Mammary epithelial cell (primary cell): ENCODE results near the gene WDR45B.

Experiments
- EZH2 ChIP-seq: IDR thresholded peaks from 2 replicates; pipeline ENCODE4 v1.6.1; 2012; ENCODE audit warnings: low read length, inconsistent platforms, borderline replicate concordance
- TF ChIP-seq, protein P1 (sequence below), 2 donors: IDR thresholded peaks in 1 of 2; conservative IDR thresholded peaks in 1 of 2; 2 replicates each; pipeline ENCODE4 v1.5.1; 2011 to 2012; ENCODE audit warnings: inconsistent platforms in 2 of 2, low read length in 2 of 2, mild to moderate bottlenecking in 2 of 2, control low read depth in 1 of 2, low read depth in 1 of 2; ENCODE audit not compliant: insufficient read depth in 1 of 2; ENCODE audit errors: extremely low read depth in 1 of 2

GRCh38 chr17:82650723-82651122, 2.5 kb upstream of the WDR45B start:
- TF ChIP-seq, protein P1, sequence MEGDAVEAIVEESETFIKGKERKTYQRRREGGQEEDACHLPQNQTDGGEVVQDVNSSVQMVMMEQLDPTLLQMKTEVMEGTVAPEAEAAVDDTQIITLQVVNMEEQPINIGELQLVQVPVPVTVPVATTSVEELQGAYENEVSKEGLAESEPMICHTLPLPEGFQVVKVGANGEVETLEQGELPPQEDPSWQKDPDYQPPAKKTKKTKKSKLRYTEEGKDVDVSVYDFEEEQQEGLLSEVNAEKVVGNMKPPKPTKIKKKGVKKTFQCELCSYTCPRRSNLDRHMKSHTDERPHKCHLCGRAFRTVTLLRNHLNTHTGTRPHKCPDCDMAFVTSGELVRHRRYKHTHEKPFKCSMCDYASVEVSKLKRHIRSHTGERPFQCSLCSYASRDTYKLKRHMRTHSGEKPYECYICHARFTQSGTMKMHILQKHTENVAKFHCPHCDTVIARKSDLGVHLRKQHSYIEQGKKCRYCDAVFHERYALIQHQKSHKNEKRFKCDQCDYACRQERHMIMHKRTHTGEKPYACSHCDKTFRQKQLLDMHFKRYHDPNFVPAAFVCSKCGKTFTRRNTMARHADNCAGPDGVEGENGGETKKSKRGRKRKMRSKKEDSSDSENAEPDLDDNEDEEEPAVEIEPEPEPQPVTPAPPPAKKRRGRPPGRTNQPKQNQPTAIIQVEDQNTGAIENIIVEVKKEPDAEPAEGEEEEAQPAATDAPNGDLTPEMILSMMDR (conservative IDR thresholded peaks at IDR 0.05 in 1 of 2, IDR thresholded peaks at IDR 0.05 in 1 of 2; ENCODE audit: extremely low read depth in 1 of 2, insufficient read depth in 1 of 2, low read depth in 1 of 2, low read length in 2 of 2): no peak
- TF ChIP-seq EZH2: no peak
